GM18505 (cell line): Measurements from ENCODE around the gene SPOCK3.
A peak's percentile ranks its signal among the peaks of the same experiment; 100 is the strongest.
"Not testable (repeated sequence)": the region's sequence is repeated elsewhere in the genome, so short reads cannot be mapped to it uniquely, and the experiment has no call there.

Source experiments
- ATAC-seq: cut with Tn5 transposase; IDR thresholded peaks from one replicate; pipeline ENCODE4 v1.9.1; 2021; ENCODE audit not compliant: unreplicated experiment
- POLR2A ChIP-seq: IDR thresholded peaks from 4 replicates; pipeline ENCODE4 v1.6.1; 2011; ENCODE audit warnings: borderline replicate concordance; ENCODE audit not compliant: insufficient read depth, insufficient read length; ENCODE audit errors: extremely low read depth

Gene SPOCK3

GRCh38 chr4:166902941-166903340 lies 331.4 kb downstream of the SPOCK3 start:
- no peak for ATAC-seq
- no peak for TF ChIP-seq POLR2A

- no peak for ATAC-seq
- TF ChIP-seq POLR2A: no peak
Observed at GRCh38 chr4:166896254-166896653, 338.0 kb downstream of the SPOCK3 start.

GRCh38 chr4:166895771-166896170 lies 338.5 kb downstream of the SPOCK3 start:
- ATAC-seq: no peak
- TF ChIP-seq POLR2A: no peak

GRCh38 chr4:166887457-166887856 lies 346.8 kb downstream of the SPOCK3 start:
- no peak for ATAC-seq
- no peak for TF ChIP-seq POLR2A

- no peak for TF ChIP-seq POLR2A
- ATAC-seq: no peak
Observed at GRCh38 chr4:166886718-166887117, 347.6 kb downstream of the SPOCK3 start.

- no peak for ATAC-seq
- no peak for TF ChIP-seq POLR2A
Observed at GRCh38 chr4:166882221-166882620, 352.1 kb downstream of the SPOCK3 start.

- ATAC-seq: no peak
- no peak for TF ChIP-seq POLR2A
Observed at GRCh38 chr4:166875821-166876220, 358.5 kb downstream of the SPOCK3 start.

- no peak for ATAC-seq
- no peak for TF ChIP-seq POLR2A
Observed at GRCh38 chr4:166862032-166862431, 372.3 kb downstream of the SPOCK3 start.

- ATAC-seq: not testable (repeated sequence)
Observed at GRCh38 chr4:166850398-166850797, 383.9 kb downstream of the SPOCK3 start.

GRCh38 chr4:166846939-166847338 lies 387.4 kb downstream of the SPOCK3 start:
- no peak for TF ChIP-seq POLR2A
- no peak for ATAC-seq

- TF ChIP-seq POLR2A: no peak
- no peak for ATAC-seq
Observed at GRCh38 chr4:166842795-166843261, 391.5 kb downstream of the SPOCK3 start.

- no peak for TF ChIP-seq POLR2A
- ATAC-seq: peak; percentile 74
Observed at GRCh38 chr4:166839615-166840251, 394.6 kb downstream of the SPOCK3 start.

- ATAC-seq: peak; percentile 72
- no peak for TF ChIP-seq POLR2A
Observed at GRCh38 chr4:166838975-166839614, 395.2 kb downstream of the SPOCK3 start.

- no peak for TF ChIP-seq POLR2A
- ATAC-seq: no peak
Observed at GRCh38 chr4:166836865-166837264, 397.4 kb downstream of the SPOCK3 start.
